ENCODE results near the gene TMEM92.
"Not testable (repeated sequence)": the region's sequence is repeated elsewhere in the genome, so short reads cannot be mapped to it uniquely, and the experiment has no call there.

The TMEM92 gene

DNA sequence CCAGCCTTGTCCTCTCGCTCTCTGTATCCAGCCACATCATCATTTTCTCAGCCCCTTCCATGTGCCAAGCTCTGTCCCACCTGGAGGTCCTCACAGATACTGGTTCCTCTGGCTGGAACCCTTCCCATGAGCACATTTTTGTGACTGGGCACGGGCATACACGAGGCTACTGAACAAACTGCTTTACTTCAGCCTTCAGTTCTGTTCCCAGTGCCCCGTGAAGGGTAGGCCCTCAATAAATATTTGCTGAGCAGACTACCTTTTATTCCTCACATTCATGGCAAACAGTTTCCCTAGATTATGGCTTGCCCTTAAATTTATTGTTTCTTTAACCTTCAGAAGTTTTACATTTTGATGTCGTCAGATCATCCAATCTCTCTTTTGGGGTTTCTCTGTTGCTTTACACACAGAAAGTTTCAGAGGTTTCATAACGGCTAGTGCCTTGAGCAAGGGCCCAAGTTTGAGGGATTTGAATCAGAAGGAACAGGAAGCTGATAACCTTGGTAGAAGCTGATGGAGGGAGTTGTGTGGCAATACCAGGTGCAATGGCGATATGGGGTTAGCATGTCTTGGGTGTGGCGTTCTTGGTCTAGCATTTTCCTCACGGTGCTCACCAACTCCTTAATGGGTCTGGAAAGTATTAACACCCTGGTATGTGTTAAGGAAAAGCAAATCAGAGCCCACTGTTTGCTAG is 27.8 kb downstream of the TMEM92 start:
- DNase-seq (ENCODE audit: low spot score), result no peak

- no peak for DNase-seq (ENCODE audit: low spot score)
Observed at GRCh38 chr17:50303051-50303450, 28.8 kb downstream of the TMEM92 start.

DNA sequence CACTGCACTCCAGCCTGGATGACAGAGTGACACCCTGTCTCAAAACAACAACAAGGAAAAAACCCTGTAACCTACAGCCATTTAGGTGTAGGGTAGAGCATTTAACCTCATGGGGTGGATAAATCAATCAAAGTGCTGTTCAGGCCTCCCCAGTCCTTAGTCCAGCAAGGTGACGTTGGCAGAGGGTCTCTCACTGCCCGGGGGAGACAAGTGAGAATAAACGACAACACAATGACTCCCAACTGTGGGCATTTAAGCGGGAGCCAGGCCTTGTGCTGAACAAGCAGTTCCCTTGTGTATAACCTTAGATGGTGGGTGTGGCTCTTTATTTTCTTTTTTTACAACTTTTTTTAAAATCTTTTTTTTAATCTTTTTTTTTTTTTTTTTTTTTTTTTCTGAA is 29.3 kb downstream of the TMEM92 start:
- no peak for DNase-seq (ENCODE audit: low spot score)

GRCh38 chr17:50304781-50305404 is 30.6 kb downstream of the TMEM92 start:
- peak; percentile 38 for DNase-seq (ENCODE audit: low spot score)

DNA sequence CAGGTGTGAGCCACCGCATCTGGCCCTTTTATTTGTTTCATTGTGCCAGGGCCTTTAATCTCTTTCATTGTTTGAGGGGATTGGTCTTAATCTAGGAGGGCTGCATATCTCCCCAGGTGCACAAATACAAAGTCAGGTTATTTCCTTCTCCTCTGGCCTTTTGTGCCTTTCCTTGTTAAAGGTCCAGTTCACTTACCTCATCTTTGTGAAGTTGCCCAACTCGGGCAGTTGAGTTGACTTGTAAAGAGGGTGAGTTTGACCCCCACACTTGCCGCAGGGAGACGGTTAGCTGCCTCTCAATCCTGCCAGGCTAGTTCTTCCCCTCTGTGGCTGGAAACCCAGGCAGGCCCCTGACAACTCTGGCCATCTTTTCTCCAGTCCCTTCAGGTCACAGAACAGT is 33.4 kb downstream of the TMEM92 start:
- DNase-seq (ENCODE audit: low spot score), result no peak

DNA sequence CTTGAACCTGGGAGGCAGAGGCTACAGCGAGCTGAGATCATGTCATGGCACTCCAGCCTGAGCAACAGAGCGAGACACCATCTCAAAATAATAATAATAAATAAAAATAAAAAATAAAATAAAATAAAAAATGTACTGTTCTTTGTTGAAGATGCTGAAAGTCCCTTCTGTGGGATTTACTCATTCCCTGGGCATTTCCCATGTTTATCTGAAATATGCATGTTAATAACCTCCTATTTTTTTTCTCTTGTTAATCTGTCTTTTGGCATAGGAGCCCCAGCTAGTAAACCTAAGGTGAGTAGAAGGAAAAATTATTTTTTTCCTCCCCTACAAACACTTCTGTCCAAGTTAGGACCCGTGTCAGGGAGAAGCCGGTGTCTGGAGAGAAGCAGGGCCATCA is 34.4 kb downstream of the TMEM92 start:
- no peak for DNase-seq (ENCODE audit: low spot score)

DNA sequence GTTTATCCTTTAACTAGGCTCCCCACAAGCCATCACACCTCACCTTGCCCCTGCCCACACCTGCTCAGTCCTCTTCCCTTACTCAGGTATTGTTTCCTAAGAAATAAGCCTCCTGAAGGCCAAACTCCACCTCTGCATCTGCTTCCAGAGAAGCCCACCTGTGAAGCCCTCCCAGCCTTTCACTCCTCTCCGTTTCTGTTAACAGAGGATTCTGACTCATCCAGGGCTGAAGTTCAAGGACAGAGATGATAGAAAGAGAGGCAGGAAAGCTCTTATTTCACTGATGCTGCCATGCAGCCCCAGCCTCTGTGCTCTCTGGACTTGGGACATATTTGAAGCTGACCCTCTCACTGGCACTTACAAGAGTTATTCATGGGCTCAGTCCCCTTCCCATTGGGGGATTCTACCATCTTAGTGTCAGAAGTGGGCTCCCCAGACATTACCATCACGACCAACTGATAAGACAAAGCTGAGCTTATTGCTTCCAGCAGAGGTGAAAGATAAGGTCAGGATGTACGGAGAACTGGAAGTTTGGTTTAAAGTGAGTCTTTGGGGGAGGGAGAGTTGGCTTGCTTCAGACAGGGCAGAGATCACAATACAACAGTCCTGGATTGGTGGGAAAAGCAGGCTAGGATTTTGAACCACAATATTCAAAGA is 36.3 kb downstream of the TMEM92 start:
- DNase-seq (ENCODE audit: low spot score), result no peak

DNA sequence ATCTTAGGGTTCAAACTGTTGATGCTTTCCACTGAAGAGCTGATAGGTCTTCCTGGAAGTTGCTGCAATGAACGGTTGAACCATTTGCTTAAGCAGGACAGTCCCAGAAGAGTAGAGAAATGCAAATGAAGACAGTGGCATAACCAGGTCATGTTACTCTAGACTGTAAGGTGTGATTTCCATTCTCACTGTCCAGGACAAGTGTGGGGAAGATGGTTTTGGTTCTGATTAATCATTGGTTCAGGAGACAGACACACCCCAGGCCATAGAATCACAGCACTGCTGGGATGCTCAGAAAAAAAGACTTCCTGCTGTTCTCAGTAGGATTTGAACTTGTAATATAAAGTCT is 36.8 kb downstream of the TMEM92 start:
- no peak for DNase-seq (ENCODE audit: low spot score)

GRCh38 chr17:50311483-50311882 is 37.2 kb downstream of the TMEM92 start:
- DNase-seq (ENCODE audit: low spot score), result no peak

GRCh38 chr17:50312308-50312707 is 38.0 kb downstream of the TMEM92 start:
- DNase-seq (ENCODE audit: low spot score), result no peak

GRCh38 chr17:50314456-50315011 is 40.3 kb downstream of the TMEM92 start:
- DNase-seq (ENCODE audit: low spot score), result no peak

DNA sequence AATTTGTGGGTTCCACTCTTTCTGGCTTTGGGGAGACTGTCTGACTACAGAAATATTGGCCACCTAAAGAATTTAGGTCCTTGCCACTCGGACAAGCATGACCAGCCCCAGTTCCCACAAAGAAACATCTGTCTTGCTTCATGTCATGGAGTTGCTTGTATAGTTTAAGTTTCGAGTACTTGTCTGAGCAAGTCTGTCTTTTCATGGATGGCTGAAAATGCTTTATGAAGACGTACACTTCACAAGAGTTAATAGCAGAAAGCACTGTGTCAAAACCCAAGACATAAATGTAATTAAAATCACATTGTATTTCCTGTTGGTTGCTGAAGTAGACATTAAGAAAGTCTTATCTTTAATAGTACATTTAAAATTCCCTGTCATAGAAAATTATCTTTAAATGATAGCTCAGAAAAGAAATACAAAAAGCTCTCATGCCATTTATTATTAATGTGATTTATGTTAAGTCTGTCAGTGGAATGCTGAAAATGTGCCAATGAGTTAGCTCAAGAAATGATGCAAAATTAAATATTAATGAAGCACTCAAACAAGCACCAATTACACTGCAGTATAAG is 41.8 kb downstream of the TMEM92 start:
- no peak for DNase-seq (ENCODE audit: low spot score)

DNA sequence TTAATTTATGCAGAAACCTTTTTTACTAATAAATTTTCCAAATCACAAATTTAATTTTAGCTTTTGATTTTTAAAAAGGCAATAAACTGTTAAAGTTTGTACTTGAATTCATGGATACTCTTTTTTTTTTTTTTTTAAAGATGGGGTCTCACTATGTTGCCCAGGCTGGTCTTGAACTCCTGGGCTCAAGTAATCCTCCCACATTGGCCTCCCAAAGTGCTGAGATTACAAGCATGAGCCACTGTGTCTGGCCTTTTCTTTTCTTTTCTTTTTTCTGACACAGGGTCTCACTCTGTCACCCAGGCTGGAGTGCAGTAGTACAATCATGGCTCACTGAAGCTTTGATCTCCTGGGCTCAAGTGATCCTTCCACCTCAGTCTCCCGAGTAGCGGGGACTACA is 42.4 kb downstream of the TMEM92 start:
- not testable (repeated sequence) for DNase-seq (ENCODE audit: low spot score)

DNA sequence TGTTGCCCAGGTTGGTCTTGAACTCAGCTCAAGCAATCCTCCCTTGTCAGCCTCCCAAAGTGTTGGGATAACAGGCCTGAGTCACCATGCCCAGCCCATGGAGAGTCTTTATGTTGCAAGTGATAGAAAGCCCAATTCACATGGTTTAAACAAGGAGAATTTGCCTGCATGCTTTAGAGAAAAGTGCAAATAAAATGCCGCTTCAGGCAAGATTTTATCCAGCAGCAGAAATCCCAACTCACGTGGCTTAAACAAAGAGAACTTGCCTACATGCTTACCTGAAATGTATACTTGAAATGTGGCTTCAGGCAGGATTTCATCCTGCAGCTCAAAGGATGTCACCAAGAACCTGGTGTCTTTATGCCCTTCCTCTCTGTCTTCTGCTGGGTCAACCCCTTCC is 42.9 kb downstream of the TMEM92 start:
- no peak for DNase-seq (ENCODE audit: low spot score)

GRCh38 chr17:50318501-50319285 is 44.4 kb downstream of the TMEM92 start:
- no peak for DNase-seq (ENCODE audit: low spot score)

DNA sequence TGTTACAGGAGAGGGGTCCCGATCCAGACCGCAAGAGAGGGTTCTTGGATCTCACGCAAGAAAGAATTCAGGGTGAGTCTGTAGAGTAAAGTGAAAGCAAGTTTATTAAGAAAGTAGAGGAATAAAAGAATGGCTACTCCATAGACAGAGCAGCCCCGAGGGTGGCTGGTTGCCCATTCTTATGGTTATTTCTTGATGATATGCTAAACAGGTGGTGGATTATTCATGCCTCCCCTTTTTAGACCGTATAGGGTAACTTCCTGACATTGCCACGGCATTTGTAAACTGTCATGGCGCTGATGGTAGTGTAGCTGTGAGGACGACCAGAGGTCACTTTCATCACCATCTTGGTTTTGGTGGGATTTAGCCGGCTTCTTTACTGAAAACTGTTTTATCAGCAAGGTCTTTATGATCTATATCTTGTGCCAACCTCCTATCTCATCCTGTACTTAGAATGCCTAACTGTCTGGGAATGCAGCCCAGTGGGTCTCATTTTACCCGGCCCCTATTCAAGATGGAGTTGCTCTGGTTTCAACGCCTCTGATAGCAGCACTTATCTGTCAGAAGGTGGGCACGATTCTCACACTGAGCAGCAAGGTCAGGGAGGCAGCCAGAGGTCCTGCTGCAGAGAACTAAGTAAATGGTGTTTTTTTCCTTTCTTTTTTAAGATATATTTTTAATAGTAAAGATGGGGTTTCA is 45.2 kb downstream of the TMEM92 start:
- DNase-seq (ENCODE audit: low spot score), result no peak

- no peak for DNase-seq (ENCODE audit: low spot score)
Observed at GRCh38 chr17:50322271-50322670, 48.0 kb downstream of the TMEM92 start.

- DNase-seq (ENCODE audit: low spot score), result no peak
Observed at GRCh38 chr17:50323060-50323459, 48.8 kb downstream of the TMEM92 start.

DNA sequence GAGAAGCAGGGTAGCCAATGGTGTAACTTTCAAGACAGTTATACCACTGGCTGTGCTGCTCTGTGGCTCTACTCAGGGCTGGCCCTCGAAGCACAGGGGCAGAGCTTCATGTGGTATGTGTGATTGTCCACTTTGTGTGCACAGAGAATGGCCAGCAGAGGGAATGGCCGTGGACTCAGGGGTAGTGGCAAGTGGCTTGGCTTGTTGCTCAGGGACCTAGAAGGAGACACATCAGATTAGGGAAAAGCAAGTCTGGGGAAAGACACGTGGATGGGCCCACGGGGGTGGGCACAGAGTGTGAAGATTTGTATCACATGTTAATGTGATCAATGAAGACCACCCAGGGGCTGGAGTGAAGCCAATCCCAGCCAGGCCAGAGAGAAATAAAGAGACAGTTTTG is 51.6 kb downstream of the TMEM92 start:
- DNase-seq (ENCODE audit: low spot score), result no peak

- no peak for DNase-seq (ENCODE audit: low spot score)
Observed at GRCh38 chr17:50326831-50327364, 52.6 kb downstream of the TMEM92 start.
